ENCODE results near the gene CHDH.

DNA sequence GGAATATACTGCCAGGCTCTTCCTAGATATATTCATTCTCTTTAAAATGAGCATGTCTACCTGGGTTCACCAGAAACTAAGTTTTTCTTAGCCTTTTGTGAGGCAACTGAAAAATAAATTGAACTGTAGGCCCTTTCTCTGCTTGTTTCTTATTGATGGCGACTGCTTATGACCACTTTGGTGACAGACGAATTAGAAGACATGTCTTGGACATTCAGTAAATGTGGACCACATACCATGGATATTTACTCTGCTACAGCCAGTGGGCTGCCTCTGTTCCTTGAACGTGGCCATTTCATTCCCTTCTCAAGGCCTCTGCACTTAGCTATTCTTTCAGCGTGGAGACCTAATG, 46.0 kb upstream of the CHDH start:
- TF ChIP-seq, protein P1, sequence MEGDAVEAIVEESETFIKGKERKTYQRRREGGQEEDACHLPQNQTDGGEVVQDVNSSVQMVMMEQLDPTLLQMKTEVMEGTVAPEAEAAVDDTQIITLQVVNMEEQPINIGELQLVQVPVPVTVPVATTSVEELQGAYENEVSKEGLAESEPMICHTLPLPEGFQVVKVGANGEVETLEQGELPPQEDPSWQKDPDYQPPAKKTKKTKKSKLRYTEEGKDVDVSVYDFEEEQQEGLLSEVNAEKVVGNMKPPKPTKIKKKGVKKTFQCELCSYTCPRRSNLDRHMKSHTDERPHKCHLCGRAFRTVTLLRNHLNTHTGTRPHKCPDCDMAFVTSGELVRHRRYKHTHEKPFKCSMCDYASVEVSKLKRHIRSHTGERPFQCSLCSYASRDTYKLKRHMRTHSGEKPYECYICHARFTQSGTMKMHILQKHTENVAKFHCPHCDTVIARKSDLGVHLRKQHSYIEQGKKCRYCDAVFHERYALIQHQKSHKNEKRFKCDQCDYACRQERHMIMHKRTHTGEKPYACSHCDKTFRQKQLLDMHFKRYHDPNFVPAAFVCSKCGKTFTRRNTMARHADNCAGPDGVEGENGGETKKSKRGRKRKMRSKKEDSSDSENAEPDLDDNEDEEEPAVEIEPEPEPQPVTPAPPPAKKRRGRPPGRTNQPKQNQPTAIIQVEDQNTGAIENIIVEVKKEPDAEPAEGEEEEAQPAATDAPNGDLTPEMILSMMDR (IDR thresholded peaks at IDR 0.05) = no peak
- no peak for TF ChIP-seq POLR2A (IDR thresholded peaks at IDR 0.05)

Measured in right lobe of liver (tissue), 4 donors.